ENCODE measurements around the gene ADAMTS10.

DNA sequence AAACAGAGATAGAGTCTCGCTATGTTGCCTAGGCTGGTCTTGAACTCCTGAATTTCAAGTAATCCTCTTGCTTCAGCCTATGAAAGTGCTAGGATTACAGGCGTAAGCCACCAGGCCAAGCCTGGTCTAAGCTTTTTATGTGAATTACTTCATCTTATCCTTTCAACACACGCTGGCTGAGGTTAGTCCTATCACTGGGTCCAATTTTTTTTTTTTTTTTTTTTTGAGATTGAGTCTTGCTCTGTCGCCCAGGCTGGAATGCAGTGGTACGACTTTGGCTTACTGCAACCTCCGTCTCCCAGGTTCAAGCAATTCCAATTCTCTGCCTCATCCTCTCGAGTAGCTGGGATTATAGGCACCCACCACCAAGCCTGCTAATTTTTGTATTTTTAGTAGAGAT, 43.7 kb downstream of the ADAMTS10 start:
- TF ChIP-seq CTCF (IDR thresholded peaks at IDR 0.05; ENCODE audit: poor library complexity) (no peak), EZH2 (IDR thresholded peaks at IDR 0.05; ENCODE audit: borderline replicate concordance) (no peak)
